HCT116 (cell line): ENCODE measurements around the gene CHST9. TPM values are rescaled to one million over a fixed set of nuclear protein-coding genes. Genes with fewer than 3 reads are reported as not detected.

Experiments
- ATAC-seq: fragments of 200-7000 bp; cut with Tn5 transposase; 2 replicates; pipeline ENCODE4 v1.9.1; 2020; ENCODE audit warnings: mild to moderate bottlenecking, moderate library complexity
- BruUV-seq: library from RNA; stranded (reverse); fragments of 400-500 nt; replicated peaks from 2 replicates; lab custom pipeline; 2021; lab: Mats Ljungman, UMichigan
- CTCF ChIA-PET: fragments of 300-600 bp; sonication (Branson Sonifier 250); formaldehyde crosslinking; loops from one replicate; lab custom pipeline; 2021; ENCODE audit warnings: antibody characterized with exemption; lab: Charles Lee
- POLR2A ChIA-PET: fragments of 300-600, 350-600 bp; sonication (Branson Sonifier 250); formaldehyde crosslinking; loops from one replicate; lab custom pipeline; 2021; ENCODE audit warnings: antibody characterized with exemption; lab: Charles Lee
- RAD21 ChIA-PET, 2 experiments: fragments of 300-600 bp; sonication (Branson Sonifier 250); formaldehyde crosslinking; loops; one replicate each; lab custom pipeline; 2023; ENCODE audit warnings: low total read pairs in 2 of 2; ENCODE audit not compliant: uncharacterized antibody in 2 of 2, unreplicated experiment in 2 of 2, low non-redundant PET in 1 of 2; lab: Charles Lee
- DNase-seq: peaks from one replicate; pipeline ENCODE4 v3.0.0-alpha.2; 2010; ENCODE audit warnings: low read depth, low spot score
- H2AFZ ChIP-seq: fragments of 200-600 bp; shearing (Covaris generic), sonication (generic); 2 replicates; pipeline ENCODE4 v1.6.1; 2017; ENCODE audit warnings: low read depth, mixed run types, mixed read lengths, antibody characterized with exemption, low read length; ENCODE audit not compliant: poor library complexity, severe bottlenecking
- H3K27ac ChIP-seq: 2 replicates; pipeline ENCODE4 v1.5.1; 2012; ENCODE audit warnings: low read depth, low read length
- H3K27me3 ChIP-seq: fragments of 200-600 bp; sonication (generic); 2 replicates; pipeline ENCODE4 v1.6.1; 2016; ENCODE audit warnings: mixed run types, low read length, mixed read lengths; ENCODE audit not compliant: insufficient read depth
- H3K36me3 ChIP-seq, 2 experiments: fragments of 200-500 bp in 1 of 2; fragments of 200-600 bp in 1 of 2; sonication (Bioruptor generic) in 1 of 2; sonication (generic) in 1 of 2; 2 replicates each; pipeline versions ENCODE4 v1.5.1 to v1.6.1; 2014 to 2016; ENCODE audit warnings: low read length in 2 of 2, inconsistent platforms in 1 of 2, mixed read lengths in 1 of 2, mixed run types in 1 of 2; ENCODE audit not compliant: insufficient read depth in 2 of 2, control insufficient read depth in 1 of 2
- H3K4me1 ChIP-seq, 2 experiments: fragments of 200-600 bp in 1 of 2; sonication (generic) in 1 of 2; 2 replicates each; pipeline versions ENCODE4 v1.5.1 to v1.6.1; 2012 to 2017; ENCODE audit warnings: low read length in 2 of 2, inconsistent platforms in 1 of 2, mild to moderate bottlenecking in 1 of 2, mixed read lengths in 1 of 2, mixed run types in 1 of 2, moderate library complexity in 1 of 2; ENCODE audit not compliant: insufficient read depth in 2 of 2, control insufficient read depth in 1 of 2
- H3K4me2 ChIP-seq: fragments of 200-600 bp; sonication (generic); 2 replicates; pipeline ENCODE4 v1.6.1; 2017; ENCODE audit warnings: mixed run types, low read length, mixed read lengths
- H3K4me3 ChIP-seq, 2 experiments: fragments of 200-600 bp in 1 of 2; sonication (generic) in 1 of 2; replicated peaks in 1 of 2; 2 replicates each; pipeline ENCODE4 v1.5.1; 2011 to 2016; ENCODE audit warnings: low read length in 2 of 2, control low read depth in 1 of 2, low read depth in 1 of 2, mild to moderate bottlenecking in 1 of 2, mixed read lengths in 1 of 2, mixed run types in 1 of 2
- H3K79me2 ChIP-seq: fragments of 200-600 bp; sonication (generic); 2 replicates; pipeline ENCODE4 v1.6.1; 2017; ENCODE audit warnings: mild to moderate bottlenecking, mixed run types, low read length, moderate library complexity, mixed read lengths; ENCODE audit not compliant: insufficient read depth
- H3K9ac ChIP-seq: fragments of 200-600 bp; sonication (generic); 2 replicates; pipeline ENCODE4 v1.6.1; 2016; ENCODE audit warnings: low read length, mixed read lengths
- H3K9me2 ChIP-seq: fragments of 200-600 bp; sonication (generic), shearing (Covaris generic); 2 replicates; pipeline ENCODE4 v1.6.1; 2017; ENCODE audit warnings: mixed run types, mild to moderate bottlenecking, moderate library complexity; ENCODE audit not compliant: insufficient read depth
- H3K9me3 ChIP-seq, 2 experiments: fragments of 200-500 bp in 1 of 2; fragments of 200-600 bp in 1 of 2; sonication (Bioruptor generic) in 1 of 2; sonication (generic) in 1 of 2; 2 replicates each; pipeline ENCODE4 v1.6.1; 2014 to 2017; ENCODE audit warnings: low read length in 2 of 2, mixed read lengths in 2 of 2, inconsistent platforms in 1 of 2, low read depth in 1 of 2, mild to moderate bottlenecking in 1 of 2, mixed run types in 1 of 2, moderate library complexity in 1 of 2; ENCODE audit not compliant: control insufficient read depth in 1 of 2, insufficient read depth in 1 of 2
- H4K20me1 ChIP-seq: fragments of 200-600 bp; sonication (generic), shearing (Covaris generic); 2 replicates; pipeline ENCODE4 v1.6.1; 2017; ENCODE audit warnings: mixed run types, mild to moderate bottlenecking, moderate library complexity; ENCODE audit not compliant: insufficient read depth
- CBX3 ChIP-seq: IDR thresholded peaks from 2 replicates; pipeline ENCODE4 v1.6.1; 2012; ENCODE audit warnings: low read depth
- CTCF ChIP-seq, 3 experiments: fragments of 200-600 bp in 1 of 3; sonication (generic) in 1 of 3; IDR thresholded peaks in 2 of 3; conservative IDR thresholded peaks in 1 of 3; 2 replicates each; pipeline ENCODE4 v1.5.1; 2012 to 2017; ENCODE audit warnings: low read depth in 2 of 3, low read length in 2 of 3, antibody characterized with exemption in 1 of 3, borderline replicate concordance in 1 of 3, control low read depth in 1 of 3, mild to moderate bottlenecking in 1 of 3, mixed read lengths in 1 of 3, mixed run types in 1 of 3, moderate library complexity in 1 of 3; ENCODE audit not compliant: insufficient read depth in 1 of 3
- EGR1 ChIP-seq: IDR thresholded peaks from 2 replicates; pipeline ENCODE4 v1.6.1; 2012; ENCODE audit warnings: low read depth
- EZH2 ChIP-seq: fragments of 200-600 bp; sonication (generic); IDR thresholded peaks from 2 replicates; pipeline ENCODE4 v1.6.1; 2017; ENCODE audit warnings: antibody characterized with exemption, mixed run types
- JUND ChIP-seq: IDR thresholded peaks from 2 replicates; pipeline ENCODE4 v1.6.1; 2012
- MAX ChIP-seq: IDR thresholded peaks from 2 replicates; pipeline ENCODE4 v1.6.1; 2012
- POLR2A ChIP-seq: IDR thresholded peaks from 2 replicates; pipeline ENCODE4 v1.7.0; 2011; ENCODE audit warnings: borderline replicate concordance; ENCODE audit not compliant: insufficient read depth, insufficient read length; ENCODE audit errors: extremely low read depth
- RAD21 ChIP-seq: IDR thresholded peaks from 2 replicates; pipeline ENCODE4 v1.6.1; 2012; ENCODE audit warnings: low read depth, mild to moderate bottlenecking
- REST ChIP-seq: IDR thresholded peaks from 2 replicates; pipeline ENCODE4 v1.6.1; 2012; ENCODE audit warnings: low read depth
- intact Hi-C: fragments of 100-400 bp; cut with micrococcal nuclease; formaldehyde crosslinking; loops from 2 replicates; pipeline ENCODE4 v1.10.0; 2022
- total RNA-seq: library from RNA; stranded (reverse); gene quantifications from one replicate; pipeline ENCODE4 v1.2.1, GENCODE V29; 2021; ENCODE audit not compliant: unreplicated experiment

The CHST9 gene
- total RNA-seq, 1 experiment from 2014 or later: not detected

- no peaks in the 10 kb centered on the region for H3K9me3 ChIP-seq
- no peaks in the 10 kb centered on the region for H4K20me1 ChIP-seq
- ATAC-seq (no peak), DNase-seq (no peak)
- ChIA-PET CTCF (no interaction called here), POLR2A (no interaction called here), RAD21 (no interaction called here)
- H3K79me2 ChIP-seq: no peaks in the 10 kb centered on the region
- no peaks in the 10 kb centered on the region for H3K4me1 ChIP-seq
- H3K36me3 ChIP-seq: no peaks in the 10 kb centered on the region
- H3K27me3 ChIP-seq: no peaks in the 10 kb centered on the region; the same call in 1 of the 2 replicates
- no TSS peak for BruUV-seq
- intact Hi-C loops: no loop called here
- H3K4me2 ChIP-seq: no peak overlapping the region
- H3K9ac ChIP-seq: no peak overlapping the region
- H3K4me3 ChIP-seq: no peak overlapping the region
- TF ChIP-seq JUND (no peak), CTCF (IDR thresholded peaks at IDR 0.05 in 2 of 3, conservative IDR thresholded peaks at IDR 0.05 in 1 of 3; ENCODE audit: borderline replicate concordance in 1 of 3, insufficient read depth in 1 of 3, low read depth in 2 of 3, low read length in 2 of 3) (no peak), REST (no peak), EZH2 (no peak), POLR2A (no peak), RAD21 (no peak), CBX3 (no peak), EGR1 (no peak), MAX (no peak)
- H2AFZ ChIP-seq: no peak overlapping the region
- no peak overlapping the region for H3K27ac ChIP-seq
- no peaks in the 10 kb centered on the region for H3K9me2 ChIP-seq
Measured at GRCh38 chr18:26989842-26990241, 195.3 kb downstream of the CHST9 start.
